Sigmoid colon (tissue), 4 donors: ENCODE measurements around the gene UPF2.

Experiments used
- EP300 ChIP-seq, 4 donors: sonication (generic); formaldehyde crosslinking; IDR thresholded peaks; one replicate each; pipeline ENCODE4 v1.6.1; 2017; ENCODE audit warnings: antibody characterized with exemption in 4 of 4
- POLR2A ChIP-seq, 2 donors: fragments of 450-650 bp; IDR thresholded peaks; one replicate each; pipeline ENCODE4 v1.6.1; 2016; ENCODE audit warnings: antibody characterized with exemption in 2 of 2, mild to moderate bottlenecking in 2 of 2, moderate library complexity in 2 of 2
- POLR2AphosphoS5 ChIP-seq, 4 donors: sonication (generic); formaldehyde crosslinking; IDR thresholded peaks; one replicate each; pipeline ENCODE4 v1.6.1; 2017; ENCODE audit warnings: antibody characterized with exemption in 4 of 4

GRCh38 chr10:11880151-11881029 lies 162.2 kb downstream of the UPF2 start:
- TF ChIP-seq POLR2A (IDR thresholded peaks at IDR 0.05) (no peak), EP300 (IDR thresholded peaks at IDR 0.05) (no peak), POLR2AphosphoS5 (IDR thresholded peaks at IDR 0.05) (no peak)
